HepG2 (cell line): ENCODE measurements around the gene UBXN1. TPM values are rescaled to one million over a fixed set of nuclear protein-coding genes. Genes with fewer than 3 reads are reported as not detected.
A peak's percentile ranks its signal among the peaks of the same experiment; 100 is the strongest.

Experiments used
- AKAP8 ChIP-seq: sonication (generic); formaldehyde crosslinking; IDR thresholded peaks from 2 replicates; pipeline ENCODE4 v1.5.1; 2020; ENCODE audit warnings: mild to moderate bottlenecking, missing genetic modification reagents
- ARID2 ChIP-seq: sonication (generic); formaldehyde crosslinking; IDR thresholded peaks from 2 replicates; pipeline ENCODE4 v1.8.1; 2022; ENCODE audit warnings: mild to moderate bottlenecking, missing genetic modification reagents, borderline replicate concordance
- CHD2 ChIP-seq: IDR thresholded peaks from 2 replicates; pipeline ENCODE4 v1.6.1; 2011; ENCODE audit warnings: low read depth, low read length, improper control_type of control experiment
- DPF2 ChIP-seq: sonication (generic); formaldehyde crosslinking; IDR thresholded peaks from 2 replicates; pipeline ENCODE4 v1.4.0; 2020; ENCODE audit warnings: mild to moderate bottlenecking, low read depth, missing genetic modification reagents, borderline replicate concordance
- GATA4 ChIP-seq: sonication (generic); IDR thresholded peaks from 2 replicates; pipeline ENCODE4 v1.6.1; 2016; ENCODE audit warnings: antibody characterized with exemption, low read depth, borderline replicate concordance
- HMGA1 ChIP-seq: sonication (generic); formaldehyde crosslinking; conservative IDR thresholded peaks from 2 replicates; pipeline ENCODE4 v1.4.0; 2020; ENCODE audit warnings: missing genetic modification reagents
- KDM6A ChIP-seq: IDR thresholded peaks from 2 replicates; pipeline ENCODE4 v1.6.1; 2016; ENCODE audit warnings: low read depth
- KMT2A ChIP-seq: sonication (generic); formaldehyde crosslinking; IDR thresholded peaks from 2 replicates; pipeline ENCODE4 v1.4.0; 2020; ENCODE audit warnings: missing genetic modification reagents
- MZF1 ChIP-seq: sonication (generic); formaldehyde crosslinking; IDR thresholded peaks from 2 replicates; pipeline ENCODE4 v1.8.1; 2023; ENCODE audit warnings: mild to moderate bottlenecking, missing genetic modification reagents, borderline replicate concordance
- NCOA5 ChIP-seq: sonication (generic); formaldehyde crosslinking; IDR thresholded peaks from 2 replicates; pipeline ENCODE4 v1.4.0; 2020; ENCODE audit warnings: missing genetic modification reagents
- NFIC ChIP-seq: IDR thresholded peaks from 2 replicates; pipeline ENCODE4 v1.6.1; 2012; ENCODE audit warnings: mild to moderate bottlenecking, low read length, inconsistent platforms
- SETDB1 ChIP-seq: sonication (generic); formaldehyde crosslinking; IDR thresholded peaks from 2 replicates; pipeline ENCODE4 v1.5.1; 2020; ENCODE audit warnings: missing genetic modification reagents, mild to moderate bottlenecking, borderline replicate concordance
- ZBTB20 ChIP-seq: sonication (generic); formaldehyde crosslinking; IDR thresholded peaks from 2 replicates; pipeline ENCODE4 v1.8.1; 2023; ENCODE audit warnings: missing genetic modification reagents, low read depth, mild to moderate bottlenecking, borderline replicate concordance
- ZIK1 ChIP-seq: sonication (generic); formaldehyde crosslinking; IDR thresholded peaks from 2 replicates; pipeline ENCODE4 v1.5.0; 2020; ENCODE audit warnings: mild to moderate bottlenecking, low read depth, missing genetic modification reagents, borderline replicate concordance
- ZNF383 ChIP-seq: sonication (generic); formaldehyde crosslinking; IDR thresholded peaks from 2 replicates; pipeline ENCODE4 v1.4.0; 2020; ENCODE audit warnings: missing genetic modification reagents, mild to moderate bottlenecking, borderline replicate concordance
- ZNF614 ChIP-seq: IDR thresholded peaks from 2 replicates; pipeline ENCODE4 v1.6.1; 2018; ENCODE audit warnings: missing biosample characterization, missing genetic modification reagents, inconsistent platforms, borderline replicate concordance
- ZNF792 ChIP-seq: IDR thresholded peaks from 2 replicates; pipeline ENCODE4 v1.6.1; 2016
- polyA plus RNA-seq, 8 experiments: library from polyadenylated mRNA; depleted of rRNA in 3 of 8; stranded (reverse) in 7 of 8; unstranded in 1 of 8; fragments of >200 nt; fragmentation: Illumina TruSeq in 4 of 8; extraction: Trizol in 4 of 8; gene quantifications; 2 replicates each; pipeline versions ENCODE4 v1.2.1 to v1.2.3, GENCODE V29; 2011 to 2016; ENCODE audit warnings: low read depth in 4 of 8, missing spikeins in 1 of 8, mixed read lengths in 1 of 8; ENCODE audit not compliant: insufficient read depth in 1 of 8
- total RNA-seq, 5 experiments: library from RNA; depleted of rRNA; stranded (reverse); fragments of >200 nt; fragmentation: Illumina TruSeq; extraction: Trizol; gene quantifications; 2 replicates each; pipeline ENCODE4 v1.2.3, GENCODE V29; 2016; ENCODE audit warnings: low read depth in 1 of 5
- TF ChIP-seq, protein P1 (sequence below): sonication (generic); formaldehyde crosslinking; IDR thresholded peaks from 2 replicates; pipeline ENCODE4 v1.4.0; 2020; ENCODE audit warnings: missing genetic modification reagents, borderline replicate concordance
- TF ChIP-seq, protein P2 (sequence below): sonication (generic); formaldehyde crosslinking; IDR thresholded peaks from 2 replicates; pipeline ENCODE4 v1.5.0; 2020; ENCODE audit warnings: mild to moderate bottlenecking, missing genetic modification reagents
- TF ChIP-seq, protein P3 (sequence below): sonication (generic); formaldehyde crosslinking; IDR thresholded peaks from 2 replicates; pipeline ENCODE4 v1.9.0; 2022; ENCODE audit warnings: low read depth, missing genetic modification reagents

Gene UBXN1
- total and polyA plus RNA-seq, 2 of the 13 experiments (the other 11 are each of a cell fraction or from before 2014, with no cell fraction given): 47.5 to 52.4 TPM

DNA sequence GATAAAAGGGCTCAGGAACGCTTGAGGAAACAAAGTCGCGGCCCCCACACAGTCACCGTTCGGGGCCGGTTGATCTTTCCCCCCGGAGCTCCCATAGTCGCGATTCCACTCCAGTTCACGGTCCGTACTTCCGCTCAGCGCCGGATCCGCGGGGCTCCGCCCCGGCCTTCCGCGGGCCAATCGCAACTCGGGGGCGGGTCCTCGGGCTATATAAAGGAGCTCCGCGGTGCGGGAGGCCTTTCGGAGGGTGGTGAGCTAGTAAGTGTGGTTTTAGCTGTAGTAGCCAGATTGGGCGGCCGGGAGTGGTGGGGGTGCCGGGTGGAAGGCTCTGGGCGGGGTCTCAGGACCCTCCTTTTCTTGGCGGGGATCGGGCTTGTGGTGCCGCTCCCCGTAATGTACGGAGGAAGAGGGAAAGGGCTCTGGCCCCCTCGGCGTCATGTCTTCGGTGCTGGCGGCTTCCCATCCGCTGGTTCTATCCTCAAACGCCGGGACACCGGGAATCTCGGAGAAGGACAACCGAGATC lies 13.7 kb downstream of the UBXN1 start, which contains the start of the genes C11orf98 and CSKMT (continued):
- TF ChIP-seq ZNF792 (CRISPR knock-in tag) (peak; percentile 84), DPF2 (CRISPR knock-in tag) (no peak), NCOA5 (CRISPR knock-in tag) (0 out of 2 replicates have a peak, but pooled peaks have one; percentile 63), NFIC (peak; percentile 53; the same call in 1 of the 2 replicates), ZNF383 (no peak), AKAP8 (CRISPR knock-in tag) (peak; percentile 45; the same call in 1 of the 2 replicates), MZF1 (CRISPR knock-in tag) (no peak), GATA4 (peak; percentile 94), ZIK1 (CRISPR knock-in tag) (no peak), ARID2 (CRISPR knock-in tag) (no peak), KMT2A (CRISPR knock-in tag) (no peak), ZNF614 (CRISPR knock-in tag) (peak; percentile 75; the same call in 1 of the 2 replicates), HMGA1 (no peak), ZBTB20 (CRISPR knock-in tag) (0 out of 2 replicates have a peak, but pooled peaks have one; percentile 69), KDM6A (no peak), SETDB1 (CRISPR knock-in tag) (no peak), CHD2 (peak; percentile 38; the same call in 1 of the 2 replicates)
- TF ChIP-seq, protein P1, sequence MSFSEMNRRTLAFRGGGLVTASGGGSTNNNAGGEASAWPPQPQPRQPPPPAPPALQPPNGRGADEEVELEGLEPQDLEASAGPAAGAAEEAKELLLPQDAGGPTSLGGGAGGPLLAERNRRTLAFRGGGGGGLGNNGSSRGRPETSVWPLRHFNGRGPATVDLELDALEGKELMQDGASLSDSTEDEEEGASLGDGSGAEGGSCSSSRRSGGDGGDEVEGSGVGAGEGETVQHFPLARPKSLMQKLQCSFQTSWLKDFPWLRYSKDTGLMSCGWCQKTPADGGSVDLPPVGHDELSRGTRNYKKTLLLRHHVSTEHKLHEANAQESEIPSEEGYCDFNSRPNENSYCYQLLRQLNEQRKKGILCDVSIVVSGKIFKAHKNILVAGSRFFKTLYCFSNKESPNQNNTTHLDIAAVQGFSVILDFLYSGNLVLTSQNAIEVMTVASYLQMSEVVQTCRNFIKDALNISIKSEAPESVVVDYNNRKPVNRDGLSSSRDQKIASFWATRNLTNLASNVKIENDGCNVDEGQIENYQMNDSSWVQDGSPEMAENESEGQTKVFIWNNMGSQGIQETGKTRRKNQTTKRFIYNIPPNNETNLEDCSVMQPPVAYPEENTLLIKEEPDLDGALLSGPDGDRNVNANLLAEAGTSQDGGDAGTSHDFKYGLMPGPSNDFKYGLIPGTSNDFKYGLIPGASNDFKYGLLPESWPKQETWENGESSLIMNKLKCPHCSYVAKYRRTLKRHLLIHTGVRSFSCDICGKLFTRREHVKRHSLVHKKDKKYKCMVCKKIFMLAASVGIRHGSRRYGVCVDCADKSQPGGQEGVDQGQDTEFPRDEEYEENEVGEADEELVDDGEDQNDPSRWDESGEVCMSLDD (CRISPR knock-in tag): no peak
- TF ChIP-seq, protein P2, sequence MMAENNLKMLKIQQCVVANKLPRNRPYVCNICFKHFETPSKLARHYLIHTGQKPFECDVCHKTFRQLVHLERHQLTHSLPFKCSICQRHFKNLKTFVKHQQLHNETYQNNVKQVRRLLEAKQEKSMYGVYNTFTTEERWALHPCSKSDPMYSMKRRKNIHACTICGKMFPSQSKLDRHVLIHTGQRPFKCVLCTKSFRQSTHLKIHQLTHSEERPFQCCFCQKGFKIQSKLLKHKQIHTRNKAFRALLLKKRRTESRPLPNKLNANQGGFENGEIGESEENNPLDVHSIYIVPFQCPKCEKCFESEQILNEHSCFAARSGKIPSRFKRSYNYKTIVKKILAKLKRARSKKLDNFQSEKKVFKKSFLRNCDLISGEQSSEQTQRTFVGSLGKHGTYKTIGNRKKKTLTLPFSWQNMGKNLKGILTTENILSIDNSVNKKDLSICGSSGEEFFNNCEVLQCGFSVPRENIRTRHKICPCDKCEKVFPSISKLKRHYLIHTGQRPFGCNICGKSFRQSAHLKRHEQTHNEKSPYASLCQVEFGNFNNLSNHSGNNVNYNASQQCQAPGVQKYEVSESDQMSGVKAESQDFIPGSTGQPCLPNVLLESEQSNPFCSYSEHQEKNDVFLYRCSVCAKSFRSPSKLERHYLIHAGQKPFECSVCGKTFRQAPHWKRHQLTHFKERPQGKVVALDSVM: peak; percentile 53
- TF ChIP-seq, protein P3, sequence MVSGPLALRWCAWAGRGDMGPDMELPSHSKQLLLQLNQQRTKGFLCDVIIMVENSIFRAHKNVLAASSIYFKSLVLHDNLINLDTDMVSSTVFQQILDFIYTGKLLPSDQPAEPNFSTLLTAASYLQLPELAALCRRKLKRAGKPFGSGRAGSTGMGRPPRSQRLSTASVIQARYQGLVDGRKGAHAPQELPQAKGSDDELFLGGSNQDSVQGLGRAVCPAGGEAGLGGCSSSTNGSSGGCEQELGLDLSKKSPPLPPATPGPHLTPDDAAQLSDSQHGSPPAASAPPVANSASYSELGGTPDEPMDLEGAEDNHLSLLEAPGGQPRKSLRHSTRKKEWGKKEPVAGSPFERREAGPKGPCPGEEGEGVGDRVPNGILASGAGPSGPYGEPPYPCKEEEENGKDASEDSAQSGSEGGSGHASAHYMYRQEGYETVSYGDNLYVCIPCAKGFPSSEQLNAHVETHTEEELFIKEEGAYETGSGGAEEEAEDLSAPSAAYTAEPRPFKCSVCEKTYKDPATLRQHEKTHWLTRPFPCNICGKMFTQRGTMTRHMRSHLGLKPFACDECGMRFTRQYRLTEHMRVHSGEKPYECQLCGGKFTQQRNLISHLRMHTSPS (CRISPR knock-in tag): no peak
